ENCODE results near the gene ERF. TPM values are rescaled to one million over a fixed set of nuclear protein-coding genes. Genes with fewer than 3 reads are reported as not detected.
A peak's percentile ranks its signal among the peaks of the same experiment; 100 is the strongest.

ERF gene
- total and polyA plus RNA-seq, 2 donors (not counting 3 experiments of a cell fraction or from before 2014, with no cell fraction given): 102 to 117 TPM

- H3K79me2 ChIP-seq (ENCODE audit: control insufficient read depth, insufficient read depth, low read length): peaks cover 50% of the 10 kb centered on the region
- peak within 1 kb of the TSS; percentile 93 for H3K9ac ChIP-seq (replicated peaks; ENCODE audit: extremely low read depth, insufficient read depth, low read length)
- no peaks in the 10 kb centered on the region for H3K9me1 ChIP-seq (replicated peaks; ENCODE audit: control insufficient read depth, extremely low read depth, insufficient read depth, low read length)
- ChIA-PET POLR2A (no interaction called here), CTCF (interaction anchor here (0.6 to 1.5 kb wide), 6 partner anchors 13 to 88 kb away, joined by 3 to 5 read pairs (median 4); partner anchors contain the start of genes GSK3A and POU2F2)
- H2AFZ ChIP-seq (ENCODE audit: low read depth, low read length): peak within 1 kb of the TSS; percentile 62
- dilution Hi-C loops (cut with MboI; ENCODE audit: extremely low pct_ligation_motif_present, low sequenced_read_pairs): no loop called here
- peak; percentile 99 for DNase-seq (ENCODE audit: low read depth, low spot score)
- peaks cover 10 to 14% of the 10 kb centered on the region in 2 experiments for H3K36me3 ChIP-seq (ENCODE audit: control insufficient read depth in 2 of 2, extremely low read depth in 1 of 2, insufficient read depth in 2 of 2, low read length in 2 of 2)
- no peaks in the 10 kb centered on the region for H4K20me1 ChIP-seq (replicated peaks; ENCODE audit: control insufficient read depth, extremely low read depth, insufficient read depth, low read length)
- intact Hi-C loops (cut with micrococcal nuclease): loop anchor here (1.0 kb wide), 1 partner anchor 22 kb away; the partner anchor contains the start of gene GSK3A
- H3K27me3 ChIP-seq (ENCODE audit: control insufficient read depth in 2 of 2, insufficient read depth in 2 of 2, low read length in 2 of 2): no peaks in the 10 kb centered on the region
- H3K27ac ChIP-seq (ENCODE audit: insufficient read depth, low read depth, low read length): peak within 1 kb of the TSS; percentile 54
- no peaks in the 10 kb centered on the region for H3K9me3 ChIP-seq (replicated peaks; ENCODE audit: control insufficient read depth, insufficient read depth, low read length)
- H3K4me3 ChIP-seq (replicated peaks in 1 of 3; ENCODE audit: insufficient read depth in 1 of 3, low read depth in 1 of 3, low read length in 3 of 3): peak within 1 kb of the TSS; percentile 63 to 90 (median 83)
- FAIRE-seq: peak; percentile 97
- H3K4me1 ChIP-seq (ENCODE audit: control insufficient read depth, extremely low read depth, insufficient read depth, low read length): peaks cover 24% of the 10 kb centered on the region
- TF ChIP-seq POLR2AphosphoS5 (IDR thresholded peaks at IDR 0.05; ENCODE audit: insufficient read depth, low read depth, low read length) (peak; percentile 85), FOS (IDR thresholded peaks at IDR 0.05; ENCODE audit: borderline replicate concordance, insufficient read depth, low read length) (no peak), EZH2 (IDR thresholded peaks at IDR 0.05; ENCODE audit: borderline replicate concordance, low read depth, low read length, severe bottlenecking) (no peak), POLR2A (IDR thresholded peaks at IDR 0.05; ENCODE audit: low read depth, low read length) (peak; percentile 74), CTCF (IDR thresholded peaks at IDR 0.05; ENCODE audit: extremely low read depth in 1 of 2, insufficient read depth in 1 of 2, low read depth in 1 of 2, low read length in 2 of 2) (no peak), JUN (IDR thresholded peaks at IDR 0.05; ENCODE audit: borderline replicate concordance, insufficient read depth, insufficient read length, low read depth) (no peak), GATA2 (IDR thresholded peaks at IDR 0.05; ENCODE audit: insufficient read depth, insufficient read length, low read depth, low read length) (peak; percentile 46), MYC (IDR thresholded peaks at IDR 0.05; ENCODE audit: low read depth, low read length) (no peak)
- TF ChIP-seq, protein P1, sequence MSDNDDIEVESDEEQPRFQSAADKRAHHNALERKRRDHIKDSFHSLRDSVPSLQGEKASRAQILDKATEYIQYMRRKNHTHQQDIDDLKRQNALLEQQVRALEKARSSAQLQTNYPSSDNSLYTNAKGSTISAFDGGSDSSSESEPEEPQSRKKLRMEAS (IDR thresholded peaks at IDR 0.05; ENCODE audit: insufficient read depth, insufficient read length): peak; percentile 74
- peak within 1 kb of the TSS; percentile 90 for H3K4me2 ChIP-seq (ENCODE audit: insufficient read depth, low read length)
- BruUV-seq (replicated peaks): TSS peak; percentile 53
Observed at GRCh38 chr19:42219812-42220750, 34.8 kb downstream of the ERF start, which contains the start of gene ZNF526. Gene ZNF526, plus strand, starts transcription at chr19:42220312. Its CDS starts 4,092 bp downstream, at chr19:42224404.
